GM19023 (cell line): ENCODE results near the gene TCP1.
"Not testable (repeated sequence)": the region's sequence is repeated elsewhere in the genome, so short reads cannot be mapped to it uniquely, and the experiment has no call there.

Experiments
- ATAC-seq: cut with Tn5 transposase; IDR thresholded peaks from one replicate; pipeline ENCODE4 v1.9.1; 2021; ENCODE audit warnings: mild to moderate bottlenecking, moderate library complexity; ENCODE audit not compliant: unreplicated experiment

TCP1 gene

DNA sequence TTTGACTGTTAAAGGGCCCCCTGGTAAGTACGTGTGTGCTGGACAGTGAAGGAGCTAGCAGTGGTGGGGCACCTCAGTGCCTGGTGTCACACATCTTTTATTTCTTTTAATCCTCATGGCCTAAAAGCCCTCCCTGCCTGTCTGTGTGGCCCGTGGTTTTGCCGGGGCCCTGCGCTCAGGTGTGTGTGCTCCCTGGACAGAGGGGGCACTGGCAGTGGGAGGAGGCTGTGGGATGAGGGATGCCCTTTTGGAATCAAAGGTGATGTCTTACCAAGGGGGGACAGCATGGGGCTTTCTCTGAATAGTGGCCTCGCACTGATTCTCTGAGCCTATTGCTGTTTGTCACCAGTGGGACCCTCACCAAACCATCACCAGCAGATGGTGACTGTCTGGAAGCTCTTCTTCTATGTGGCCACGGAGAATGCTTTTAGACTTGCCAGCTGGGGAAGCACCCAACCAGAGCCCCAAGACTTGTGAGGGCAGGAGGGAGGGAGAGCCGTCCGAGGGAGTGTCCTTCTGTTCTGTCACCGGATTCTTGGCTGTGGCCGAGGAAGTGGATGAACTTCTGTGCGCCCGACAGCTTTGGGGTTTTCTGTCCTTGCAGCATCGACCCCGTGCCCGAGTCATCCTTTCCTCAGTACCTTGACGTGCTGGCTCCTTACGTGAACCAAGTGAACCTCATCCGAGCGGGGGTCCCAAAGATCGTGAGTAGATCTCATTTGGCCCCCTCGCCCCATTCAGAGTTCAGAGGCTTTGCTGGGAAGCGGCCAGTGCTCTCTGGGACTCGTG, 28.7 kb upstream of the TCP1 start:
- no peak for ATAC-seq

DNA sequence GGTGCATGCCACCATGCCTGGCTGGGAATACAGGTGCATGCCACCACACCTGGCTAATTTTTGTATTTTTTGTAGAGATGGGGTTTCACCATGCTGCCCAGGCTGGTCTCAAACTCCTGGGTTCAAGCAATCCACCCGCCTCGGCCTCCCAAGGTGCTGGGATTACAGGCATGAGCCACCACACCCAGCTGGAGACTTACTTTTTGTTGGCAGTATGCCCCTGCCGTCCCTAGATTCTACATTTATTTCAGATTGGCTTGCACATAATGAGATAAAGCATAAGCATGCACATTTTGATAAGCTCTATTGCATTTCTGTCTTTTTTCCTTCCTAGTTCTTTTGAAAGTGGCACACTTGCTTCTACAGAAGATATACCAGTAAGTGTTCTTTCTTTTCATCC, 27.4 kb upstream of the TCP1 start:
- ATAC-seq = not testable (repeated sequence)

DNA sequence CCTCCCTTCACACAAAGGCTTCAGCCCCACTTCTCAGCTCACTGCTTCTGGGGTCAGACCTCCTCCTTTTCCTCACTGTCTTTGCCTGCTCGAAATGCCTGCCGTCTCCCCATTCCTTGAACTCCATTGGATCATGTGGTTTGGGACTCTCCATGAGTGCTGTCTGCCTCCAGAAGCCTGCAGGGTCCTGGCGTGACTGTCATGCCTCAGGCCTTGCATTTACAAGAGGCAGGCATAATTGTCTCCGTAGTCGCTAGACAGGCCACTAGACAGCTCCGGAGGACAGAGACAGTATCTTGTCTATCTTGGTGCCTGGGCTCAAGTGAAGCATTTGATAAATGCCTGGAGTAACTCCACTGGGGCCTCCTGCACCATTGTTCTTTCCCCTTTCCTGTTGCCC, 26.0 kb upstream of the TCP1 start:
- no peak for ATAC-seq

DNA sequence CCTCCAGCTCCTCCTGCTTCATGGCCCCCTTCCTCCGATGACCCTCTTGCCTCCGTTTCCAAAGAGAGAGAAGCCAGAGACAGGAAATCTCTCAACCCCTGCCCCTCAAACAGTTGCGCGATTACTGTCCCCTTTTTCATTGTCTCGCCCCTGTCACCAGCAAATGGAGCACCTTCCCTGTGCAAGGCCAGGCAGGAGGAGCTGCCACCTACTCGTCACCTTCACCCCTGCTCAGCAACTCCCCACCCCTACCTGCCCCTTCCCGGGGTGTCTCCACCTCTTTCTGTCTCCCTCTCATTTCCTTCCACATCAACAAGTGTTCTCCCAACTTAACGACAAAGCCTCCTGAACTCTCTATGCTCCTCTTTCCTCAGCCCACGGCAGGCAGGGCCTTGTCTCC, 24.4 kb upstream of the TCP1 start:
- ATAC-seq = no peak

DNA sequence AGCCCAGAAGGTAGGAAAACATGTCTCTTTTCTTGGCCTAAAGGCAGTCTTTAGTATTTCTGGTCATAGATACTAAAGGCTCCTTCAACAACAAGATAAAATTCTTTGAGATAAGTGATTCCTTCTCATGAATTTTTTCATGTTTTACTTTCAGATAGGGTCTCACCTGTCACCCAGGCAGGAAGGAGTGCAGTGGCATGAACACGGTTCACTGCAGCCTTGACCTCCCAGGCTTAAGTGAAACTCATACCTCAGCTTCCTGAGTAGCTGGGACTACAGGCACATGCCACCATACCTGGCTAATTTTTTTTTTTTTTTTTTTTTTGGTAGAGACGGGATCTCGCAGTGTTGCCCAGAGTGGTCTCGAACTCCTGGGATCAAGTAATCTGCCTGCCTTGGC, 19.7 kb upstream of the TCP1 start:
- ATAC-seq = no peak

DNA sequence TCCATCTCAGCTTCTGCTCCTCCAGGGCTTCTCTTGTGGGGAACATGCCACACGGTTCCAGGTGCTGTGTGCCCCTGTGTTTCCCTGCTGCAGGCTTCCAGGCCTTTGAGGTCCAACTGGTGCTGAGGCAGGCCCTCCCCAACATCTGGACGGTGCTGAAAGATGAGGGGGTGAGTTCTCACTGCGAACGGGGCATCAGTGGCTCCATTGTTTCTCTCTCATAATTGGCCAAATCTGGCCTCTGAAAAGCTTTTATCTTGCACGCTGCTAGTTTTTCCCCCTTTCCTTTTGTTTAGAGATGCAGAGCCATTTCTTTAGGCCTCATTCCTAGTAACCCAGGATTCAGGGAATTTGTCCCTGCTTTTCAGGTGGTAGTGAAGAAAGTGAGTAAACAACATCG, 19.2 kb upstream of the TCP1 start:
- no peak for ATAC-seq

DNA sequence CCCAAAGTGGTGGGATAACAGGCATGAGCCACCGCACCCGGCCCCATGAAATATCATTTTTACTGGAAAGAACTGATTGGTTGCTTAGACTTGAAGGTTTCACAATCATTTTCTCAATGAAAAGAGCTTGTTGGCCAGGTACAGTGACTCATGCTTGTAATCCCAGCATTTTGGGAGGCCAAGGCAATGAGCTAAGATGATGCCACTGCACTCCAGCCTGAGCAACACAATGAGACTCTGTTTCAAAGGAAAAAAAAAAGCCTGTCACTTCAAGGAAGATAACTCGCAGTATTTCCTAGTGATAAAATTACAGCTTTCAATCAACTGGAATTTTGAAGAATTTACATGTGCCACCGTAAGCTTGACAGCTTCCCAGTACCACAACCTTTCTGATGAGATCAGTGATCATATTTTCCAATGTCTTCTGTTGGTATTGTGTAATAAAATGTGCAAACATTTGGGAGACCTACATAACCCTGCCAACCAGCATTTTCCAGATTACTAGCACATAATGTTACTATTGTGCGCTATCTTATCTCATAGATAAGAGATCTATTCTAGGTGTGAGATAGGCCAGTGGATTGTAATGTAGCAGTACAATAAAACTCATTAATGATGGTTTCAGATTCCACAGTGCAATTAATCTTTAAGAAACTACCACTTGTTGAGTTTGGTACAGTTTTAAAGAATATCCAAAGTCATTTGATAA, 17.9 kb upstream of the TCP1 start:
- ATAC-seq = no peak

DNA sequence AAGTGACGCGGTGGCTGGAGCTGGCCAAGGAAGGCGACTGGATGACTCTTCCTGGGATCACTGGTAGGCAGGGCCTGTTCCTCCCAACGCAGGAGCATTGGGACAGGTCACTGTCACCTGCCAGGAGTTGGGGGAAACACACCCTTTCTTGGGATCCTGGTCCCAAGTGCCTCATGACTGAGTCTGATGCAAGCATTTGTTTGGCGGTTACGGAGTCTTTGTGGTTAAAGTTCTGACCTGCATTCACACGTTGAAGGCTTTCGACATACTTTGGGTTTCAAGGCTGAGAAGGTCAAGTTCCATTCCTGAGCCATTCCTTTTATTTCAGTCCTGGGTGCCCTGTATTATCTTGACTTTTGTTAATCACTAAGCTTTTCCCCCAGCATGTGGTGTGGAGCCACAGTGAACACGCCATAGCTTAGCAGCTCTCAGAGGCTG, 16.6 kb upstream of the TCP1 start:
- ATAC-seq = no peak

DNA sequence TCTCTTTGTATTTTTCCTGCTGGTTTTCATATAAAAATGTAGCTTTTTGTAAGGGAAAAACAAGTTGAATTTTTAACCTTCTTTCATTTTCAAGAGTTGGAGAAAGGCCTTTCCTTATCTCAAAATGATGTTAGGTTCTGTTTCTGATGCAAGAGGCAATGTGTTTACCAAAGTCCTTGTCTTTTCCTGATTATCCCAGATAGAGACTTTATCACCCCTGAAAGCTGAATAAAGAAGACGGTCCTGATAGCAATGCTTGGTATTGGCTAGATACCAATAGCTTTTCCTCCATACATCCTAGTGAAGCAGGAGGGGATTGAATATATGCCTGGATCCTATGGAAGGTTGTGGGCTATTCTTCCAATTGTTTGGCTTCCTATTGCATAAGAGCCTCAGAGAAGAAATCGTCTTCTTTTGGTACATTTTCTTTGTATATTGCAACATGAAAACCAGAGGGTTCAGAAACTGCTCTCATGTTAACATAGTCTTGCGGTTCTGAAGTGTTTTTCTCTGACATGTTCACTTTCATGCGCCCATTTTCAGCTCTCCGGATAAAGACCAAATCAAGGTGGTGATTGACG, 16.1 kb upstream of the TCP1 start:
- ATAC-seq = no peak

DNA sequence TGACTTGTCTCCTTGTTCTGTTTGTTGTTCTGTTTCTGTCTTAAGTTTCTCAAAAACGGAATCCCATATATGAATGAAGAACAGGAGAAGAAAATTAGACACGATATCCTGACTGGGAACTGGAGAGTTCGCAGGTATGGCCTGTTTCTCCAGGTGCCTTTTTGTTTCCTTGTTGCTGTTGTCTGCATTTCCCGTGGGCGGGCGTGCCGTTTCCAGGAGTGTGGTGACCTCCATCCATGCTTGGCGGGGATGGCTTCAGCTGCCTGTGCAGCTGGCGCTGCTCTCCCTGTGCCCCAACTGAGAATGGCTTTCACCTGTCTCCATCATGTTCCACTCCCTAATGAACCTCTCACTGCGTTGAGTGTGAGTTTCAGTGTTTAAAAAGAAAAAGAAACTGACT, 15.1 kb upstream of the TCP1 start:
- no peak for ATAC-seq

DNA sequence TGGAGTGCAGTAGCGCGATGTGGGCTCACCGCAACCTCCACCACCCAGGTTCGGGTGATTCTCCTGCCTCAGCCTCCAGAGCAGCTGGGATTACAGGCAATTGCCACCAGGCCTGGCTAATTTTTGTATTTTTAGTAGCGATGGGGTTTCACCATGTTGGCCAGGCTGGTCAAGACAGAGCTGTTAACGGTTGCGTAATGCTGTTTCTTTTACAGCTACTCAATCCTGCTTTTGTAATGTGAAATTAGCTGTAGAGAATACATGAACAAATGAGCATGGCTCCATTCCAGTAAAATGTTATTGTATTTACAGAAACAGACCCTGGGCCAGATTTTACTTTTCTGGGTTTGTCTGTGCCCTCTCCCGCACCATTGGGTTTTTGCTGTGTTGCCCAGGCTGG, 12.5 kb upstream of the TCP1 start:
- no peak for ATAC-seq

DNA sequence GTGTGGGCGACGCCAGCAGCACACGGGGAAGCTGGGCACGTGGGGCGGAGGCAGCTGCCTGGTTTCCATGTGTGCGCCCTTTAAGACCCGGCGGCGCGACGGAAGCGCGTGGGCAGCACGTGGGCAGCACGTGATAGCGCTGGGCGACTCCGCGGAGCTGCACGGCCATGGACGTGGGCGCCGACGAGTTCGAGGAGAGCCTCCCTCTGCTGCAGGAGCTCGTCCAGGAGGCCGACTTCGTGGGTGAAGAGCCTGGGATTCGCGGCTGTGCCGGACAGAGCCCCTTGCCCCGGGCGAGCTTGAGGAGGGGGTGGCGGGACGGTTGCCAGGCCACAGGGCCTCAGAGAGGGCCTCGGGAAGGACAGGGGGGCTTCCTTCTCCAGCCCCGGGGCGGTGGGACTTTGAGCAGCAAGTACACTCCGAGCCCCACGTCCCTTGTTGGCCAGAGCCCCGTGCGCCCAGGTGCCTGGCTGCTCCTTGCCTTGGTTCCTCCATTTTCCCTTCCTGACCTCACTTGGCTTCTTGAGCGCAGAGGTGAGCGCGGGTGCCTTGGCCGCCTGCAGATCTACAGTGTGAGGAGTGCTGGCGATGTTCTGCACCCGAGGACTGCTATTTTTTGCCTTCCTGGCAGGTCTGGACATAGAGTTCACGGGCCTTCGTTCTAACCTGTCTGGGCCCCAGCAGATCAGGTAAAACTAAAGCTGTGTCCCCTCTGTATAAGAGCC, 10.9 kb upstream of the TCP1 start, which contains the start of gene PNLDC1:
Gene PNLDC1 (plus strand): TSS at position 136 of the 725 bp plus-strand sequence. CDS start 32 bp downstream, at position 168.
- ATAC-seq = no peak

DNA sequence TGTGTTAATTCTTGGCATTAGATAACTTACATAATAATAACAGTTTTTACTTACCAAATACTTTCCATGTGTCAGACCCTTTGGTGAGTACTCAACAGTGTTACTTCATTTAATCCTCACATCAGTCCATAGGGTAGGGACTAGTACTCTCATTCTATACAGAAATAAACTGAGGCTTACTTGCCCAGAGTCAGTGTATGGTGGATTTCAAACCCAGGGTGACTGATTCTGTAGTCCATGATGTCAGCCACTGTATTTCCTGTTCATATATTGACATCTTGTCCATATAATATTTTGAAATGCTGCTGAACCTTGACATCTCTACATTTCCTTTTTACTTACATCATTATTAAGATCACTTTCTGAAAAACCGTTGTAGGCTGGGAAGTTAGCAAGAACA, 8.2 kb upstream of the TCP1 start:
- no peak for ATAC-seq

DNA sequence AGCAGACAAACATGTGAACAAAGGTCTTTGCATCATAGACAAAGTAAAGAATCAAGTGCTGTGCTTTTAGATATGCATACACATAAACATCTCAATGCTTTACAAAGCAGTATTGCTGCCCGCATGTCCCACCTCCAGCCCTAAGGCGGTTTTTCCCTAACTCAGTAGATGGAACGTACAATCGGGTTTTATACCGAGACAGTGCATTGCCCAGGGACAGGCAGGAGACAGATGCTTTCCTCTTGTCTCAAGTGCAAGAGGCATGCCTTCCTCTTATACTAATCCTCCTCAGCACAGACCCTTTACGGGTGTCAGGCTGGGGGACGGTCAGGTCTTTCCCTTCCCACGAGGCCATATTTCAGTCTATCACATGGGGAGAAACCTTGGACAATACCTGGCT, 5.6 kb upstream of the TCP1 start:
- ATAC-seq = not testable (repeated sequence)

DNA sequence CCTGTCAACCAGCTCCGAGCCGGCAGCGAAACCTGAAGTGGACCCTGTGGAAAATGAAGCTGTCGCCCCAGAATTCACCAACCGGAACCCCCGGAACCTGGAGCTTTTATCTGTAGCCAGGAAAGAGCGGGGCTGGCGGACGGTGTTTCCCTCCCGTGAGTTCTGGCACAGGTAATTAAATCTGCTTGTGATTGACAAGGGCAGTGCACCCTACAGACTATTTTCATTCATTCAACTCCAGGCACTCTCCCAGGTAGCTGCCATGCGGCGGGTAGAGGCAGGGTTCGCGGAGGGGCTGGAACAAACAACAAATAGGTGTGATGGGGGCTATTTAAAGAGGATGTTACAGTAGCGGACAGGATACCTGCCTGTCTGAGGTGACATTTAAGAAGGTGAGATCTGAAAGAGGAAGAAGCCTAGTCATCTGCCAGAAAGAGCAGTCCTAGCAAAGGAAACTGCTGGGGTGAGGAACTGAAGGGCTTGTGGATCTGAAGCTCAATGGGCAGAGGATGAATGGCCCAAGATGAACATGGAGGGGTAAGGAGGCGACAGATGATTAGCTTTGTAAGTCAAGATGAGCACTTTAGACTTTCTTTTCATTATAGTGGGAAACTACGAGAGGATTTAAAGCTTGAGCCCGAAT, 1.7 kb upstream of the TCP1 start:
- no peak for ATAC-seq

DNA sequence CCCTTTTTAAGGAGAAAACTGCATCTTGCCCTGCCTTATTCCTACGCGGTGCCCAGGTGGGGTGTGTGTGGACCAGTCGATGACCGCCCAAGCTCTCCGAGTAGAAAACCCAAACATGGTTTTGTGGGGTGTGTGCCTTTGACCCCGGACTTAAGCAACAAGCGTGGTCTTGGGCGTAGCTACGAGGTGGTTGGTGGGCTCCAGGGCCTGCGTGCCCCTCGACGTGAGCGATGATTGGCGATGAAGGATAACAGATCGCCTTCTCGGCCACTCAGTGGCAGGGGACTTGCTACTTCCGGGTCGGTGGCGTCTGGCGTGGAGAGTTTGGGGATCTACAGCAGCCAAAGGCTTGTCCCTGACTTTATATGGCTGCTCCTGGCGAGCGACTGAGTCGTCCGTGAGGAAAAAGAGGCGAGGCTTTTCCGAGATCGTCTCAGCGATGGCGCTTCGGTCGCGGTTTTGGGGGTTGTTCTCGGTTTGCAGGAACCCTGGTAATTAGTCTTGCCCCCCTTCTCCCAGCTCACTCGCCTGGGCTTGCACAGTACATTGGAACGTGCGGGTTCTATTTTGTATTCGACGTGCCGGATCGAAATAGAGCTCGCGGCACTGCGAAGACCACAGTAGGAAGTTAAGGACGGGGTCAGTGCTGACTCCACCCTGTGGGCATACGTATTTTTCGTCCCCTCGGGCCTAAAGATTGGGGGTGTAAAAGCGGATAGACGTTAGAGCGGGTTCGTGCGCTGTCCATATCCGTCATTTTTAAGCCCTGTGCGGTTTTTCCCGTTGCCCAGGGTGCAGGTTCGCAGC, 950 bp upstream of the TCP1 start, which contains the start of gene MRPL18:
Gene MRPL18 (plus strand): TSS at position 319 of the 807 bp plus-strand sequence. CDS start 121 bp downstream, at position 440.
- peak; percentile 83 for ATAC-seq

DNA sequence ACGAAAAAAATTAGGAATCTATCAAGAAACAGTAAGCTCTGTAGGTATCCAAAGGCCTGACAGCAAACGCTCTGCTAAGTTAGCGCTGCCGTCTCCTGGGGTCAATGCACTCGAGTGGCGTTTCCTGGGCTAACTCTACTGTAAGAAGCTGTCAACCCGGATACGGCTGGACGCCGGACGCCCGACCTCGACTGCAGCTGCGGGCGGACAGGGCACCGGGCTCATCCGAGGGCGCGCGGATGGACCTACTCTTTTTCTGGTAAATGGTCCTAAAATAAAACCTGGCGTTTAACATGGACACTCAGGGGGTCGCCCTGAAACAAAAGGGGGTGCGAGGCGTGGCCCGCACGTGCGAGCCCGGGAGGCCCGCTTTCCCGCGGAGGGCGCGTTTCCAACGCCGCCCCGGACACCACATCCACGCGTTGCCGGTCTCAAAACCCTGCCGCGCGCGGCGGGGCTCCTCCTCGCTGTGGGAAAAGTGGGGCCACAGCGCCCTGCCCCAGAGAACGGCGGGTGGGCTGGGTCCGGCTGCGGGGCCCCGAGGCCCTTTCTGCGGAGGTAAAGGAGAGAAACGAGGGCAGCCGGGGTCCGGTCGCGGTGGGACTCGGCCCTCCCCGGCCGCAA, 537 bp downstream of the TCP1 start:
- ATAC-seq = no peak

DNA sequence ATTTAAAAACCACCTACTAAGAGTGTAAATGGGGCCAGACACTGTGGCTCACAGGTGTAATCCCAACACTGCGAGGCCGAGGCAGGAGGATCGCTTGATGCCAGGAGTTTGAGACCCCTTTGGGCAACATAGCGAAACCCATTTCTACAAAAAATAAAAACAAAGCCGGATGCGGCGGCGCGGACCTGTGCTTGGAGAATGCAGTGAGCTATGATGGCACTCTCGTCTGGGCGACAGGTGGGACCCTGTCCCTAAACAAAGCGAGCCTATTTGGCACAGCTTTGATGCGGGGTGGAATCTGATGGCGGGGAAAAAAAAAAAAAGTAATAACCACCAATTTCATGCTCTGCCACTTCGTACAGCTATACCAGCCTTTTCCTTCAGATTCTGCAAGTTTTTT, 1.1 kb downstream of the TCP1 start:
- ATAC-seq = no peak

DNA sequence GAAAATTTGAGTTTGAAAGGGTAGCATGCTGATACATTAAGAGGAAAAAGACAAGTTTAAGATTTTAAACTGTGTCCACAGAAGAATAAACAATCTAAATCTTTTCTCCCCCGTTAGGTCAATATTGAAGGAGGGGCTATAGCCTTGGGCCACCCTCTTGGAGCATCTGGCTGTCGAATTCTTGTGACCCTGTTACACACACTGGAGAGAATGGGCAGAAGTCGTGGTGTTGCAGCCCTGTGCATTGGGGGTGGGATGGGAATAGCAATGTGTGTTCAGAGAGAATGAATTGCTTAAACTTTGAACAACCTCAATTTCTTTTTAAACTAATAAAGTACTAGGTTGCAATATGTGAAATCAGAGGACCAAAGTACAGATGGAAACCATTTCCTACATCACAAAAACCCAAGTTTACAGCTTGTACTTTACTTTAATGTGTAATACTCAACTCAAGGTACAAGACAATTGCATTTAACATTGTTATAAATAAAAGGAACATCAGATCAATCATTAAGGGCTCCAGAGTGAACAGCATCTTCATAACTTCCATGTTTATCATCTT, 10.8 kb downstream of the TCP1 start:
- no peak for ATAC-seq
